HG02623 (cell line): Measurements from ENCODE around the gene CNGA3.

Experiments
- ATAC-seq: cut with Tn5 transposase; IDR thresholded peaks from one replicate; pipeline ENCODE4 v1.9.1; 2021; ENCODE audit warnings: moderate library complexity; ENCODE audit not compliant: unreplicated experiment

The CNGA3 gene

GRCh38 chr2:98376301-98376910 is 30.1 kb downstream of the CNGA3 start:
- ATAC-seq, result no peak

GRCh38 chr2:98376996-98377395 is 30.7 kb downstream of the CNGA3 start:
- no peak for ATAC-seq

GRCh38 chr2:98377544-98377943 is 31.3 kb downstream of the CNGA3 start:
- ATAC-seq, result no peak

- no peak for ATAC-seq
Measured at GRCh38 chr2:98378196-98378595, 31.9 kb downstream of the CNGA3 start.

GRCh38 chr2:98378901-98379300 is 32.6 kb downstream of the CNGA3 start:
- no peak for ATAC-seq

- ATAC-seq, result no peak
Measured at GRCh38 chr2:98379311-98380202, 33.3 kb downstream of the CNGA3 start.

- no peak for ATAC-seq
Measured at GRCh38 chr2:98380203-98380535, 33.9 kb downstream of the CNGA3 start.

GRCh38 chr2:98381494-98381893 is 35.2 kb downstream of the CNGA3 start:
- ATAC-seq, result no peak

GRCh38 chr2:98382086-98382485 is 35.8 kb downstream of the CNGA3 start:
- no peak for ATAC-seq

- ATAC-seq, result no peak
Measured at GRCh38 chr2:98382739-98383138, 36.5 kb downstream of the CNGA3 start.

GRCh38 chr2:98383166-98383565 is 36.9 kb downstream of the CNGA3 start:
- no peak for ATAC-seq

- ATAC-seq, result no peak
Measured at GRCh38 chr2:98385050-98385699, 38.9 kb downstream of the CNGA3 start.

- ATAC-seq, result no peak
Measured at GRCh38 chr2:98387478-98387877, 41.2 kb downstream of the CNGA3 start.

- ATAC-seq, result no peak
Measured at GRCh38 chr2:98388081-98388480, 41.8 kb downstream of the CNGA3 start.

GRCh38 chr2:98388601-98389250 is 42.5 kb downstream of the CNGA3 start:
- ATAC-seq, result no peak

GRCh38 chr2:98389251-98389605 is 43.0 kb downstream of the CNGA3 start:
- no peak for ATAC-seq

- no peak for ATAC-seq
Measured at GRCh38 chr2:98390571-98391476, 44.6 kb downstream of the CNGA3 start.

GRCh38 chr2:98391581-98392270 is 45.5 kb downstream of the CNGA3 start:
- ATAC-seq, result no peak

- no peak for ATAC-seq
Measured at GRCh38 chr2:98393354-98393753, 47.1 kb downstream of the CNGA3 start.

- ATAC-seq, result no peak
Measured at GRCh38 chr2:98394595-98395153, 48.4 kb downstream of the CNGA3 start.
